ENCODE measurements around the gene CTNNA3. TPM values are rescaled to one million over a fixed set of nuclear protein-coding genes. Genes with fewer than 3 reads are reported as not detected.
A peak's percentile ranks its signal among the peaks of the same experiment; 100 is the strongest.

CTNNA3 gene
- total RNA-seq, 1 experiment from 2014 or later, result 0.20 TPM

GRCh38 chr10:67667035-67667425, 29.0 kb downstream of the CTNNA3 start:
- no peaks in the 10 kb centered on the region for H3K36me3 ChIP-seq (ENCODE audit: control insufficient read depth, insufficient read depth, low read length)
- BruUV-seq (replicated peaks), result no TSS peak
- Mint-ChIP-seq H3K4me1 (ENCODE audit: low read depth, unreplicated experiment) (no peaks in the 10 kb centered on the region), H3K9me3 (ENCODE audit: unreplicated experiment) (no peaks in the 10 kb centered on the region), H3K36me3 (ENCODE audit: insufficient read depth, unreplicated experiment) (no peaks in the 10 kb centered on the region), H3K4me3 (ENCODE audit: unreplicated experiment) (no peak overlapping the region), H3K27me3 (ENCODE audit: insufficient read depth, unreplicated experiment) (peaks cover 21% of the 10 kb centered on the region), H3K27ac (ENCODE audit: unreplicated experiment) (no peak overlapping the region)
- ChIA-PET POLR2A (no interaction called here), CTCF (interaction anchor here (0.6 to 2.7 kb wide), 5 partner anchors 30 to 310 kb away, joined by 3 to 30 read pairs (median 4); no protein-coding TSS in a partner anchor)
- intact Hi-C loops (cut with micrococcal nuclease; ENCODE audit: unreplicated experiment), result loop anchor here (5.0 kb wide), 1 partner anchor 540 kb away; no protein-coding TSS in a partner anchor
- no peak for TF ChIP-seq CTCF (IDR thresholded peaks at IDR 0.05; ENCODE audit: insufficient read depth in 1 of 2, low read depth in 1 of 2, low read length in 1 of 2, severe bottlenecking in 1 of 2, unreplicated experiment in 1 of 2)
- no peaks in the 10 kb centered on the region for H3K4me1 ChIP-seq
- no peaks in the 10 kb centered on the region for H3K27me3 ChIP-seq (replicated peaks; ENCODE audit: control insufficient read depth, insufficient read depth, low read length)
- H3K4me3 ChIP-seq (ENCODE audit: low read depth, low read length), result no peak overlapping the region
- DNase-seq, result no peak
- H3K9me3 ChIP-seq, result no peaks in the 10 kb centered on the region

GRCh38 chr10:67666416-67667034, 29.5 kb downstream of the CTNNA3 start:
- H3K4me1 ChIP-seq, result no peaks in the 10 kb centered on the region
- no peak overlapping the region for H3K4me3 ChIP-seq (ENCODE audit: low read depth, low read length)
- H3K4me1 Mint-ChIP-seq (ENCODE audit: low read depth, unreplicated experiment), result no peaks in the 10 kb centered on the region
- ChIA-PET POLR2A (no interaction called here), CTCF (interaction anchor here (0.6 to 2.7 kb wide), 5 partner anchors 31 to 310 kb away, joined by 3 to 30 read pairs (median 4); no protein-coding TSS in a partner anchor)
- TF ChIP-seq CTCF (IDR thresholded peaks at IDR 0.05; ENCODE audit: insufficient read depth in 1 of 2, low read depth in 1 of 2, low read length in 1 of 2, severe bottlenecking in 1 of 2, unreplicated experiment in 1 of 2), result peak; percentile 61 to 75
- H3K27me3 ChIP-seq (replicated peaks; ENCODE audit: control insufficient read depth, insufficient read depth, low read length), result no peaks in the 10 kb centered on the region
- no peaks in the 10 kb centered on the region for H3K36me3 ChIP-seq (ENCODE audit: control insufficient read depth, insufficient read depth, low read length)
- intact Hi-C loops (cut with micrococcal nuclease; ENCODE audit: unreplicated experiment), result loop anchor here (1.0 to 5.0 kb wide), 2 partner anchors 114 to 541 kb away; no protein-coding TSS in a partner anchor
- H3K9me3 ChIP-seq, result no peaks in the 10 kb centered on the region
- DNase-seq, result peak in 1 of 2 experiments; percentile 43
- no peaks in the 10 kb centered on the region for H3K9me3 Mint-ChIP-seq (ENCODE audit: unreplicated experiment)
- H3K27me3 Mint-ChIP-seq (ENCODE audit: insufficient read depth, unreplicated experiment), result peaks cover 21% of the 10 kb centered on the region
- no peak overlapping the region for H3K27ac Mint-ChIP-seq (ENCODE audit: unreplicated experiment)
- H3K36me3 Mint-ChIP-seq (ENCODE audit: insufficient read depth, unreplicated experiment), result no peaks in the 10 kb centered on the region
- no TSS peak for BruUV-seq (replicated peaks)
- no peak overlapping the region for H3K4me3 Mint-ChIP-seq (ENCODE audit: unreplicated experiment)

- H3K9me3 Mint-ChIP-seq (ENCODE audit: unreplicated experiment), result no peaks in the 10 kb centered on the region
- DNase-seq, result no peak
- H3K4me3 Mint-ChIP-seq (ENCODE audit: unreplicated experiment), result no peak overlapping the region
- no peaks in the 10 kb centered on the region for H3K4me1 Mint-ChIP-seq (ENCODE audit: low read depth, unreplicated experiment)
- ChIA-PET CTCF (interaction anchor here (2.7 kb wide), 1 partner anchor 113 kb away, joined by 30 read pairs; no protein-coding TSS in a partner anchor), POLR2A (no interaction called here)
- Histone ChIP-seq H3K4me3 (ENCODE audit: low read depth, low read length) (no peak overlapping the region), H3K4me1 (no peaks in the 10 kb centered on the region), H3K9me3 (no peaks in the 10 kb centered on the region), H3K36me3 (ENCODE audit: control insufficient read depth, insufficient read depth, low read length) (no peaks in the 10 kb centered on the region), H3K27me3 (replicated peaks; ENCODE audit: control insufficient read depth, insufficient read depth, low read length) (no peaks in the 10 kb centered on the region)
- intact Hi-C loops (cut with micrococcal nuclease; ENCODE audit: unreplicated experiment), result loop anchor here (5.0 kb wide), 1 partner anchor 542 kb away; no protein-coding TSS in a partner anchor
- peaks cover 24% of the 10 kb centered on the region for H3K27me3 Mint-ChIP-seq (ENCODE audit: insufficient read depth, unreplicated experiment)
- no TSS peak for BruUV-seq (replicated peaks)
- no peaks in the 10 kb centered on the region for H3K36me3 Mint-ChIP-seq (ENCODE audit: insufficient read depth, unreplicated experiment)
- no peak for TF ChIP-seq CTCF (IDR thresholded peaks at IDR 0.05; ENCODE audit: insufficient read depth in 1 of 2, low read depth in 1 of 2, low read length in 1 of 2, severe bottlenecking in 1 of 2, unreplicated experiment in 1 of 2)
- H3K27ac Mint-ChIP-seq (ENCODE audit: unreplicated experiment), result no peak overlapping the region
Observed at GRCh38 chr10:67665491-67665890, 30.5 kb downstream of the CTNNA3 start.

All from Caco-2 (cell line).